Activated CD4-positive, alpha-beta memory T cell treated with anti-CD3 and anti-CD28 coated beads, Interleukin-2, amount 10 ng/mL, durations not matched to agents 7 days and 5 days (primary cell): Measurements from ENCODE around the gene NDE1. TPM values are rescaled to one million over a fixed set of nuclear protein-coding genes. Genes with fewer than 3 reads are reported as not detected.

Source experiments
- CTCF ChIA-PET: fragments of 350-600 bp; sonication (Branson Sonifier 250); formaldehyde crosslinking; loops from one replicate; lab custom pipeline; 2021; ENCODE audit warnings: antibody characterized with exemption, inconsistent platforms; lab: Charles Lee
- POLR2A ChIA-PET: fragments of 350-600 bp; sonication (Branson Sonifier 250); formaldehyde crosslinking; loops from one replicate; lab custom pipeline; 2021; ENCODE audit warnings: antibody characterized with exemption; lab: Charles Lee
- DNase-seq: peaks from one replicate; pipeline ENCODE4 v3.0.0-alpha.2; 2020
- H3K27ac Mint-ChIP-seq: one replicate; pipeline ENCODE4 v1.8.0; 2021; ENCODE audit warnings: mild to moderate bottlenecking, mixed read lengths
- H3K27me3 Mint-ChIP-seq: one replicate; pipeline ENCODE4 v1.8.0; 2021; ENCODE audit warnings: mixed read lengths
- H3K36me3 Mint-ChIP-seq: one replicate; pipeline ENCODE4 v1.8.0; 2021; ENCODE audit warnings: low read depth, mixed read lengths
- H3K4me1 Mint-ChIP-seq: one replicate; pipeline ENCODE4 v1.8.0; 2021; ENCODE audit warnings: mixed read lengths
- H3K4me3 Mint-ChIP-seq: one replicate; pipeline ENCODE4 v1.8.0; 2021; ENCODE audit warnings: mild to moderate bottlenecking, mixed read lengths
- H3K9me3 Mint-ChIP-seq: one replicate; pipeline ENCODE4 v1.8.0; 2021; ENCODE audit warnings: mixed read lengths
- total RNA-seq, 2 experiments: library from RNA; stranded (reverse); gene quantifications; one replicate each; pipeline ENCODE4 v1.2.3, GENCODE V29; 2021

Gene NDE1
- total RNA-seq, 2 experiments from 2014 or later: 115 to 133 TPM

- H3K27ac Mint-ChIP-seq: no peak overlapping the region
Observed at GRCh38 chr16:15770512-15770911, 120.5 kb downstream of the NDE1 start.

GRCh38 chr16:15771694-15772093 is 121.6 kb downstream of the NDE1 start:
- H3K4me1 Mint-ChIP-seq: no peaks in the 10 kb centered on the region
- no peaks in the 10 kb centered on the region for H3K9me3 Mint-ChIP-seq
- POLR2A ChIA-PET: no interaction called here
- no peak overlapping the region for H3K4me3 Mint-ChIP-seq
- CTCF ChIA-PET: interaction anchor here (0.8 kb wide), 1 partner anchor 16 kb away, joined by 5 read pairs; no protein-coding TSS in a partner anchor
- no peak for DNase-seq
- peaks cover 11% of the 10 kb centered on the region for H3K27me3 Mint-ChIP-seq
- H3K36me3 Mint-ChIP-seq: no peaks in the 10 kb centered on the region
- no peak overlapping the region for H3K27ac Mint-ChIP-seq

More at GRCh38 chr16:15770512-15770911, 120.5 kb downstream of the NDE1 start:
- no peaks in the 10 kb centered on the region for H3K36me3 Mint-ChIP-seq
- H3K4me1 Mint-ChIP-seq: peaks cover 2% of the 10 kb centered on the region
- DNase-seq: no peak
- POLR2A ChIA-PET: interaction anchor here (0.8 kb wide), 1 partner anchor 339 kb away, joined by 3 read pairs; no protein-coding TSS in a partner anchor
- CTCF ChIA-PET: interaction anchor here (0.7 to 1.1 kb wide), 2 partner anchors 10 to 14 kb away, joined by 4 read pairs; no protein-coding TSS in a partner anchor
- no peaks in the 10 kb centered on the region for H3K9me3 Mint-ChIP-seq
- peaks cover 9% of the 10 kb centered on the region for H3K27me3 Mint-ChIP-seq
- H3K4me3 Mint-ChIP-seq: no peak overlapping the region

GRCh38 chr16:15772579-15773293 is 122.7 kb downstream of the NDE1 start:
- Mint-ChIP-seq H3K27me3 (peaks cover 11% of the 10 kb centered on the region), H3K4me3 (no peak overlapping the region), H3K4me1 (no peaks in the 10 kb centered on the region), H3K27ac (no peak overlapping the region), H3K36me3 (no peaks in the 10 kb centered on the region), H3K9me3 (no peaks in the 10 kb centered on the region)
- no peak for DNase-seq
- ChIA-PET POLR2A (interaction anchor here (0.8 kb wide), 1 partner anchor 24 kb away, joined by 3 read pairs; no protein-coding TSS in a partner anchor), CTCF (interaction anchor here (0.5 to 1.1 kb wide), 4 partner anchors 17 to 355 kb away, joined by 3 to 5 read pairs (median 3); no protein-coding TSS in a partner anchor)

- POLR2A ChIA-PET: no interaction called here
- CTCF ChIA-PET: no interaction called here
- H3K27ac Mint-ChIP-seq: no peak overlapping the region
- H3K9me3 Mint-ChIP-seq: no peaks in the 10 kb centered on the region
- DNase-seq: no peak
- no peaks in the 10 kb centered on the region for H3K36me3 Mint-ChIP-seq
- H3K4me3 Mint-ChIP-seq: no peak overlapping the region
- peaks cover 11% of the 10 kb centered on the region for H3K27me3 Mint-ChIP-seq
- no peaks in the 10 kb centered on the region for H3K4me1 Mint-ChIP-seq
Observed at GRCh38 chr16:15773968-15774367, 123.9 kb downstream of the NDE1 start.

- Mint-ChIP-seq H3K9me3 (no peaks in the 10 kb centered on the region), H3K27ac (no peak overlapping the region), H3K27me3 (peaks cover 11% of the 10 kb centered on the region), H3K4me1 (no peaks in the 10 kb centered on the region), H3K4me3 (no peak overlapping the region), H3K36me3 (no peaks in the 10 kb centered on the region)
- no peak for DNase-seq
- ChIA-PET POLR2A (no interaction called here), CTCF (no interaction called here)
Observed at GRCh38 chr16:15775209-15775608, 125.2 kb downstream of the NDE1 start.

- no peaks in the 10 kb centered on the region for H3K36me3 Mint-ChIP-seq
- H3K27me3 Mint-ChIP-seq: peaks cover 9% of the 10 kb centered on the region
- H3K4me3 Mint-ChIP-seq: no peak overlapping the region
- POLR2A ChIA-PET: no interaction called here
- CTCF ChIA-PET: no interaction called here
- DNase-seq: no peak
- H3K9me3 Mint-ChIP-seq: no peaks in the 10 kb centered on the region
- no peak overlapping the region for H3K27ac Mint-ChIP-seq
- H3K4me1 Mint-ChIP-seq: no peaks in the 10 kb centered on the region
Observed at GRCh38 chr16:15775663-15776304, 125.7 kb downstream of the NDE1 start.

Other genes with a start within 250 kb of the NDE1 start
- gene BMERB1, start 215.7 kb upstream of the NDE1 start, total RNA-seq: 1 to 10 TPM; 4.7 to 6.4 TPM
- gene MARF1, start 7.1 kb upstream of the NDE1 start, total RNA-seq: 10 to 100 TPM; 85.4 to 85.5 TPM
- under 1 TPM; 0.08 to 0.10 TPM for gene MYH11, start 206.8 kb downstream of the NDE1 start, total RNA-seq
- 10 to 100 TPM; 49.7 to 56.1 TPM for gene CEP20, start 238.4 kb downstream of the NDE1 start, total RNA-seq